BLaER1 (cell line): ENCODE measurements around the gene C1QBP.
"Not testable (repeated sequence)": the region's sequence is repeated elsewhere in the genome, so short reads cannot be mapped to it uniquely, and the experiment has no call there.

Experiments used
- H3K27ac ChIP-seq: shearing (Covaris generic); formaldehyde crosslinking; 2 replicates; pipeline ENCODE4 v1.8.1; 2022
- H3K27me3 ChIP-seq: shearing (Covaris generic); formaldehyde crosslinking; 2 replicates; pipeline ENCODE4 v1.8.1; 2022
- H3K36me3 ChIP-seq: shearing (Covaris generic); formaldehyde crosslinking; 2 replicates; pipeline ENCODE4 v1.8.1; 2022
- H3K4me1 ChIP-seq: shearing (Covaris generic); formaldehyde crosslinking; 2 replicates; pipeline ENCODE4 v1.8.1; 2022
- H3K4me2 ChIP-seq: shearing (Covaris generic); formaldehyde crosslinking; 2 replicates; pipeline ENCODE4 v1.8.1; 2022
- H3K4me3 ChIP-seq: shearing (Covaris generic); formaldehyde crosslinking; 2 replicates; pipeline ENCODE4 v1.8.1; 2022
- H3K9ac ChIP-seq: shearing (Covaris generic); formaldehyde crosslinking; 2 replicates; pipeline ENCODE4 v1.8.1; 2022
- H3K9me3 ChIP-seq: shearing (Covaris generic); formaldehyde crosslinking; 2 replicates; pipeline ENCODE4 v1.8.1; 2022
- H4K20me1 ChIP-seq: shearing (Covaris generic); formaldehyde crosslinking; 2 replicates; pipeline ENCODE4 v1.8.1; 2022
- Cebpa-rat ChIP-seq: shearing (Covaris generic); IDR thresholded peaks from 2 replicates; pipeline ENCODE4 v1.8.1; 2022

C1QBP gene

GRCh38 chr17:5434984-5435383, 4.0 kb downstream of the C1QBP start:
- H3K9ac ChIP-seq, result no peak overlapping the region
- H3K4me3 ChIP-seq, result no peak overlapping the region
- no peaks in the 10 kb centered on the region for H3K9me3 ChIP-seq
- peaks cover 48% of the 10 kb centered on the region for H3K4me1 ChIP-seq
- no peak overlapping the region for H3K27ac ChIP-seq
- TF ChIP-seq Cebpa-rat, result no peak
- no peak overlapping the region for H3K4me2 ChIP-seq
- peaks cover 82% of the 10 kb centered on the region for H4K20me1 ChIP-seq
- H3K36me3 ChIP-seq, result peaks cover 82% of the 10 kb centered on the region
- H3K27me3 ChIP-seq, result no peaks in the 10 kb centered on the region

GRCh38 chr17:5431949-5432556, 6.9 kb downstream of the C1QBP start:
- Histone ChIP-seq H3K4me3 (no peak overlapping the region), H3K27ac (no peak overlapping the region), H3K9ac (no peak overlapping the region), H4K20me1 (peaks cover 86% of the 10 kb centered on the region), H3K27me3 (no peaks in the 10 kb centered on the region), H3K9me3 (no peaks in the 10 kb centered on the region), H3K36me3 (peaks cover 100% of the 10 kb centered on the region), H3K4me1 (peaks cover 30% of the 10 kb centered on the region), H3K4me2 (no peak overlapping the region)
- TF ChIP-seq Cebpa-rat, result no peak

- H3K4me2 ChIP-seq, H3K27me3 ChIP-seq, H3K9ac ChIP-seq, H3K4me3 ChIP-seq, H3K9me3 ChIP-seq, H3K27ac ChIP-seq: not testable (repeated sequence)
- Histone ChIP-seq H4K20me1 (peaks cover 78% of the 10 kb centered on the region), H3K4me1 (peaks cover 22% of the 10 kb centered on the region), H3K36me3 (peaks cover 100% of the 10 kb centered on the region)
These were observed 7.7 kb downstream of the C1QBP start for GRCh38 chr17:5431234-5431633.

GRCh38 chr17:5430413-5430999, 8.4 kb downstream of the C1QBP start:
- Histone ChIP-seq H3K4me2 (no peak overlapping the region), H3K4me1 (peaks cover 16% of the 10 kb centered on the region), H3K27ac (no peak overlapping the region), H3K4me3 (no peak overlapping the region), H3K27me3 (no peaks in the 10 kb centered on the region), H3K9me3 (no peaks in the 10 kb centered on the region), H3K9ac (no peak overlapping the region), H4K20me1 (peaks cover 70% of the 10 kb centered on the region), H3K36me3 (peaks cover 100% of the 10 kb centered on the region)
- TF ChIP-seq Cebpa-rat, result no peak

GRCh38 chr17:5429191-5429887, 9.6 kb downstream of the C1QBP start:
- no peak overlapping the region for H3K4me3 ChIP-seq
- H3K9me3 ChIP-seq, result no peaks in the 10 kb centered on the region
- peaks cover 12% of the 10 kb centered on the region; the same call in 1 of the 2 replicates for H3K4me1 ChIP-seq
- no peaks in the 10 kb centered on the region for H3K27me3 ChIP-seq
- no peak for TF ChIP-seq Cebpa-rat
- no peak overlapping the region for H3K4me2 ChIP-seq
- peaks cover 100% of the 10 kb centered on the region for H3K36me3 ChIP-seq
- H4K20me1 ChIP-seq, result peaks cover 66% of the 10 kb centered on the region
- no peak overlapping the region for H3K27ac ChIP-seq
- H3K9ac ChIP-seq, result no peak overlapping the region

GRCh38 chr17:5425826-5426225, 13.1 kb downstream of the C1QBP start:
- Histone ChIP-seq H3K9me3 (no peaks in the 10 kb centered on the region), H3K4me1 (peaks cover 23% of the 10 kb centered on the region), H3K4me2 (no peak overlapping the region), H4K20me1 (peaks cover 53% of the 10 kb centered on the region), H3K4me3 (no peak overlapping the region), H3K36me3 (peaks cover 96% of the 10 kb centered on the region), H3K27ac (no peak overlapping the region), H3K27me3 (no peaks in the 10 kb centered on the region), H3K9ac (no peak overlapping the region)
- no peak for TF ChIP-seq Cebpa-rat

- no peak for TF ChIP-seq Cebpa-rat
- H3K27ac ChIP-seq, result no peak overlapping the region
- peaks cover 25% of the 10 kb centered on the region for H3K4me1 ChIP-seq
- H3K9me3 ChIP-seq, result no peaks in the 10 kb centered on the region
- H3K4me2 ChIP-seq, result no peak overlapping the region
- no peaks in the 10 kb centered on the region for H3K27me3 ChIP-seq
- peaks cover 87% of the 10 kb centered on the region for H3K36me3 ChIP-seq
- no peak overlapping the region for H3K4me3 ChIP-seq
- no peak overlapping the region for H3K9ac ChIP-seq
- H4K20me1 ChIP-seq, result peaks cover 45% of the 10 kb centered on the region
These were observed 14.0 kb downstream of the C1QBP start for GRCh38 chr17:5424909-5425308.

- no peak for TF ChIP-seq Cebpa-rat
- Histone ChIP-seq H3K9me3 (no peaks in the 10 kb centered on the region), H3K4me2 (0 out of 2 replicates have a peak overlapping the region, but pooled peaks have one; percentile 78), H3K27me3 (no peaks in the 10 kb centered on the region), H3K4me3 (no peak overlapping the region), H3K9ac (no peak overlapping the region), H3K36me3 (peaks cover 67% of the 10 kb centered on the region), H4K20me1 (peaks cover 44% of the 10 kb centered on the region), H3K27ac (no peak overlapping the region), H3K4me1 (peaks cover 34% of the 10 kb centered on the region)
These were observed 16.4 kb downstream of the C1QBP start for GRCh38 chr17:5422505-5422904.

GRCh38 chr17:5419959-5420653, 18.8 kb downstream of the C1QBP start, which contains the start of gene RPAIN:
RPAIN (plus strand) TSS chr17:5420182; CDS start chr17:5420211, 29 bp downstream.
- Histone ChIP-seq H3K9me3 (no peaks in the 10 kb centered on the region), H3K4me1 (peaks cover 47% of the 10 kb centered on the region), H3K27ac (peak within 1 kb of the TSS; percentile 94), H3K4me2 (peak within 1 kb of the TSS; percentile 95), H3K27me3 (no peaks in the 10 kb centered on the region), H4K20me1 (peaks cover 61% of the 10 kb centered on the region), H3K9ac (peak within 1 kb of the TSS; percentile 93), H3K4me3 (peak within 1 kb of the TSS; percentile 80), H3K36me3 (peaks cover 67% of the 10 kb centered on the region)
- no peak for TF ChIP-seq Cebpa-rat
